KOPT-K1 (cell line): ENCODE data around the gene TRIM7.
"Not testable (repeated sequence)": the region's sequence is repeated elsewhere in the genome, so short reads cannot be mapped to it uniquely, and the experiment has no call there.

Experiments used
- H3K27ac ChIP-seq: fragments of 200-600 bp; sonication (generic); 2 replicates; pipeline ENCODE4 v1.5.1; 2016; ENCODE audit warnings: antibody characterized with exemption, mild to moderate bottlenecking, low read depth, low read length; ENCODE audit not compliant: poor library complexity, severe bottlenecking
- H3K36me3 ChIP-seq: fragments of 200-600 bp; sonication (generic); 2 replicates; pipeline ENCODE4 v1.5.1; 2017; ENCODE audit warnings: antibody characterized with exemption, mild to moderate bottlenecking, low read length, moderate library complexity; ENCODE audit not compliant: insufficient read depth
- H3K9me3 ChIP-seq: fragments of 200-600 bp; sonication (generic); 2 replicates; pipeline ENCODE4 v1.5.1; 2017; ENCODE audit warnings: antibody characterized with exemption, low read length, mild to moderate bottlenecking; ENCODE audit not compliant: insufficient read depth, poor library complexity, severe bottlenecking

The TRIM7 gene

GRCh38 chr5:181182651-181183050 is 22.3 kb downstream of the TRIM7 start:
- H3K36me3 ChIP-seq = no peaks in the 10 kb centered on the region
- H3K27ac ChIP-seq = no peak overlapping the region
- no peaks in the 10 kb centered on the region for H3K9me3 ChIP-seq

- Histone ChIP-seq H3K27ac (no peak overlapping the region), H3K9me3 (no peaks in the 10 kb centered on the region), H3K36me3 (no peaks in the 10 kb centered on the region)
Measured at GRCh38 chr5:181181650-181182565, 23.1 kb downstream of the TRIM7 start.

- not testable (repeated sequence) for H3K27ac ChIP-seq, H3K36me3 ChIP-seq, H3K9me3 ChIP-seq
Measured at GRCh38 chr5:181177559-181177958, 27.4 kb downstream of the TRIM7 start.

GRCh38 chr5:181176254-181176952 is 28.6 kb downstream of the TRIM7 start:
- Histone ChIP-seq H3K9me3 (no peaks in the 10 kb centered on the region), H3K36me3 (no peaks in the 10 kb centered on the region), H3K27ac (no peak overlapping the region)

- H3K36me3 ChIP-seq = no peaks in the 10 kb centered on the region
- H3K9me3 ChIP-seq = no peaks in the 10 kb centered on the region
- H3K27ac ChIP-seq = peak overlapping the region; percentile 68
Measured at GRCh38 chr5:181173420-181174342, 31.3 kb downstream of the TRIM7 start.

- H3K27ac ChIP-seq = peak overlapping the region; percentile 68
- no peaks in the 10 kb centered on the region for H3K36me3 ChIP-seq
- H3K9me3 ChIP-seq = no peaks in the 10 kb centered on the region
Measured at GRCh38 chr5:181173027-181173419, 32.0 kb downstream of the TRIM7 start.

- H3K27ac ChIP-seq = no peak overlapping the region
- no peaks in the 10 kb centered on the region for H3K9me3 ChIP-seq
- H3K36me3 ChIP-seq = no peaks in the 10 kb centered on the region
Measured at GRCh38 chr5:181171782-181172181, 33.2 kb downstream of the TRIM7 start.

- Histone ChIP-seq H3K9me3 (no peaks in the 10 kb centered on the region), H3K27ac (no peak overlapping the region), H3K36me3 (no peaks in the 10 kb centered on the region)
Measured at GRCh38 chr5:181170996-181171395, 34.0 kb downstream of the TRIM7 start.

GRCh38 chr5:181170237-181170825 is 34.7 kb downstream of the TRIM7 start:
- Histone ChIP-seq H3K27ac (no peak overlapping the region), H3K36me3 (no peaks in the 10 kb centered on the region), H3K9me3 (no peaks in the 10 kb centered on the region)

- H3K27ac ChIP-seq, H3K36me3 ChIP-seq, H3K9me3 ChIP-seq: not testable (repeated sequence)
Measured at GRCh38 chr5:181169459-181170236, 35.3 kb downstream of the TRIM7 start.

GRCh38 chr5:181168595-181169118 is 36.3 kb downstream of the TRIM7 start:
- Histone ChIP-seq H3K36me3 (no peaks in the 10 kb centered on the region), H3K9me3 (no peaks in the 10 kb centered on the region), H3K27ac (no peak overlapping the region)

- Histone ChIP-seq H3K27ac (no peak overlapping the region), H3K36me3 (no peaks in the 10 kb centered on the region), H3K9me3 (no peaks in the 10 kb centered on the region)
Measured at GRCh38 chr5:181167814-181168488, 37.0 kb downstream of the TRIM7 start.
